ENCODE measurements around the gene NIM1K.
"Not testable (repeated sequence)": the region's sequence is repeated elsewhere in the genome, so short reads cannot be mapped to it uniquely, and the experiment has no call there.

NIM1K gene

GRCh38 chr5:43192558-43193180 lies 644 bp downstream of the NIM1K start:
- no peak for DNase-seq

GRCh38 chr5:43193181-43193893 lies 1.3 kb downstream of the NIM1K start:
- peak; percentile 44 for DNase-seq

GRCh38 chr5:43193894-43194265 lies 1.9 kb downstream of the NIM1K start:
- DNase-seq: no peak

GRCh38 chr5:43195670-43196265 lies 3.7 kb downstream of the NIM1K start:
- no peak for DNase-seq

- DNase-seq: no peak
Observed at GRCh38 chr5:43197535-43197934, 5.5 kb downstream of the NIM1K start.

- DNase-seq: not testable (repeated sequence)
Observed at GRCh38 chr5:43201442-43201841, 9.4 kb downstream of the NIM1K start.

GRCh38 chr5:43202380-43202779 lies 10.4 kb downstream of the NIM1K start:
- DNase-seq: no peak

GRCh38 chr5:43203373-43203772 lies 11.3 kb downstream of the NIM1K start:
- no peak for DNase-seq

GRCh38 chr5:43204958-43205357 lies 12.9 kb downstream of the NIM1K start:
- no peak for DNase-seq

- no peak for DNase-seq
Observed at GRCh38 chr5:43207601-43208000, 15.6 kb downstream of the NIM1K start.

- no peak for DNase-seq
Observed at GRCh38 chr5:43208658-43209057, 16.6 kb downstream of the NIM1K start.

GRCh38 chr5:43209060-43209459 lies 17.0 kb downstream of the NIM1K start:
- no peak for DNase-seq

GRCh38 chr5:43209833-43210232 lies 17.8 kb downstream of the NIM1K start:
- DNase-seq: no peak

- DNase-seq: no peak
Observed at GRCh38 chr5:43210570-43210969, 18.5 kb downstream of the NIM1K start.

- no peak for DNase-seq
Observed at GRCh38 chr5:43213951-43214350, 21.9 kb downstream of the NIM1K start.

- DNase-seq: no peak
Observed at GRCh38 chr5:43215073-43215631, 23.1 kb downstream of the NIM1K start.

- no peak for DNase-seq
Observed at GRCh38 chr5:43216941-43217340, 24.9 kb downstream of the NIM1K start.

GRCh38 chr5:43219120-43219519 lies 27.1 kb downstream of the NIM1K start:
- no peak for DNase-seq

GRCh38 chr5:43221502-43221901 lies 29.5 kb downstream of the NIM1K start:
- DNase-seq: no peak

- DNase-seq: no peak
Observed at GRCh38 chr5:43225649-43226245, 33.7 kb downstream of the NIM1K start.

GRCh38 chr5:43227655-43228054 lies 35.6 kb downstream of the NIM1K start:
- peak; percentile 22 for DNase-seq

GRCh38 chr5:43230707-43231106 lies 38.7 kb downstream of the NIM1K start:
- DNase-seq: no peak

- peak; percentile 38 for DNase-seq
Observed at GRCh38 chr5:43231977-43232376, 40.0 kb downstream of the NIM1K start.

Measured in RPMI8226 (cell line).